Stimulated activated CD8-positive, alpha-beta memory T cell treated with anti-CD3 and anti-CD28 coated beads, Interleukin-15, amount 100 ng/mL, for 48 hours (primary cell): ENCODE data around the gene SMAD3.
"Not testable (repeated sequence)": the region's sequence is repeated elsewhere in the genome, so short reads cannot be mapped to it uniquely, and the experiment has no call there.

Experiments
- DNase-seq, 2 donors: peaks; one replicate each; pipeline ENCODE4 v3.0.0-alpha.2; 2020; ENCODE audit warnings: low read depth in 2 of 2

The SMAD3 gene

GRCh38 chr15:67109141-67110034 lies 44.0 kb downstream of the SMAD3 start:
- no peak for DNase-seq

- no peak for DNase-seq
Observed at GRCh38 chr15:67110361-67110781, 45.0 kb downstream of the SMAD3 start.

GRCh38 chr15:67110958-67111864 lies 45.8 kb downstream of the SMAD3 start:
- no peak for DNase-seq

- DNase-seq, result no peak
Observed at GRCh38 chr15:67114046-67114445, 48.6 kb downstream of the SMAD3 start.

GRCh38 chr15:67114846-67115585 lies 49.6 kb downstream of the SMAD3 start:
- DNase-seq, result no peak

GRCh38 chr15:67115586-67115969 lies 50.2 kb downstream of the SMAD3 start:
- DNase-seq, result no peak

GRCh38 chr15:67116742-67117141 lies 51.3 kb downstream of the SMAD3 start:
- no peak for DNase-seq

GRCh38 chr15:67117370-67117769 lies 52.0 kb downstream of the SMAD3 start:
- DNase-seq, result no peak

GRCh38 chr15:67118808-67119207 lies 53.4 kb downstream of the SMAD3 start:
- no peak for DNase-seq

GRCh38 chr15:67119238-67119846 lies 53.9 kb downstream of the SMAD3 start:
- DNase-seq, result no peak

- DNase-seq, result no peak
Observed at GRCh38 chr15:67120009-67120838, 54.8 kb downstream of the SMAD3 start.

GRCh38 chr15:67120839-67121643 lies 55.6 kb downstream of the SMAD3 start:
- peak; percentile 81 to 87 for DNase-seq

- no peak for DNase-seq
Observed at GRCh38 chr15:67121644-67122605, 56.5 kb downstream of the SMAD3 start.

- not testable (repeated sequence) for DNase-seq
Observed at GRCh38 chr15:67122816-67123215, 57.4 kb downstream of the SMAD3 start.

- DNase-seq, result not testable (repeated sequence)
Observed at GRCh38 chr15:67123291-67123690, 57.9 kb downstream of the SMAD3 start.

GRCh38 chr15:67124111-67124510 lies 58.7 kb downstream of the SMAD3 start:
- DNase-seq, result no peak

- DNase-seq, result no peak
Observed at GRCh38 chr15:67124911-67125588, 59.6 kb downstream of the SMAD3 start.
